ENCODE data around the gene HORMAD1. TPM values are rescaled to one million over a fixed set of nuclear protein-coding genes. Genes with fewer than 3 reads are reported as not detected.
"Not testable (repeated sequence)": the region's sequence is repeated elsewhere in the genome, so short reads cannot be mapped to it uniquely, and the experiment has no call there.

The HORMAD1 gene
- total RNA-seq, 1 donor = 0.43 TPM

DNA sequence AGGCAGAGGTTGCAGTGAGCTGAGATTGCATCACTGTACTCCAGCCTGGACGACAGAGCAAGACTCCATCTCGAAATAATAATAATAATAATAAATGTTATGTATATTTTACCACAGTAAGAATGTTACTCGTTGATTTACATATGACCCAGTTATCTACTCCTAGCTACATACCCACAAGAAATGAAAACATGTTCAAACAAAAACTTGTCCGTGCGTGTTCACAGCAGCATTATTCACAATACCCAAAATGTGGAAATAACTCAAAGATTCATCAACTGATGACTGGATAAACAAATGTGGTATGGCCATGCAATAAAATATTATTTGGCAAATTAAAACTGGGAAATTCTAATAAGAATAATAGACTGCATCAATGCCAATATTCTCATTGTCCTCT lies 59.5 kb downstream of the HORMAD1 start:
- TF ChIP-seq, protein P1, sequence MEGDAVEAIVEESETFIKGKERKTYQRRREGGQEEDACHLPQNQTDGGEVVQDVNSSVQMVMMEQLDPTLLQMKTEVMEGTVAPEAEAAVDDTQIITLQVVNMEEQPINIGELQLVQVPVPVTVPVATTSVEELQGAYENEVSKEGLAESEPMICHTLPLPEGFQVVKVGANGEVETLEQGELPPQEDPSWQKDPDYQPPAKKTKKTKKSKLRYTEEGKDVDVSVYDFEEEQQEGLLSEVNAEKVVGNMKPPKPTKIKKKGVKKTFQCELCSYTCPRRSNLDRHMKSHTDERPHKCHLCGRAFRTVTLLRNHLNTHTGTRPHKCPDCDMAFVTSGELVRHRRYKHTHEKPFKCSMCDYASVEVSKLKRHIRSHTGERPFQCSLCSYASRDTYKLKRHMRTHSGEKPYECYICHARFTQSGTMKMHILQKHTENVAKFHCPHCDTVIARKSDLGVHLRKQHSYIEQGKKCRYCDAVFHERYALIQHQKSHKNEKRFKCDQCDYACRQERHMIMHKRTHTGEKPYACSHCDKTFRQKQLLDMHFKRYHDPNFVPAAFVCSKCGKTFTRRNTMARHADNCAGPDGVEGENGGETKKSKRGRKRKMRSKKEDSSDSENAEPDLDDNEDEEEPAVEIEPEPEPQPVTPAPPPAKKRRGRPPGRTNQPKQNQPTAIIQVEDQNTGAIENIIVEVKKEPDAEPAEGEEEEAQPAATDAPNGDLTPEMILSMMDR (IDR thresholded peaks at IDR 0.05; ENCODE audit: insufficient read depth, low read depth, low read length) = no peak
- no peak overlapping the region for H3K4me3 ChIP-seq (ENCODE audit: low read depth, low read length)
- no peak for DNase-seq (ENCODE audit: low read depth)

DNA sequence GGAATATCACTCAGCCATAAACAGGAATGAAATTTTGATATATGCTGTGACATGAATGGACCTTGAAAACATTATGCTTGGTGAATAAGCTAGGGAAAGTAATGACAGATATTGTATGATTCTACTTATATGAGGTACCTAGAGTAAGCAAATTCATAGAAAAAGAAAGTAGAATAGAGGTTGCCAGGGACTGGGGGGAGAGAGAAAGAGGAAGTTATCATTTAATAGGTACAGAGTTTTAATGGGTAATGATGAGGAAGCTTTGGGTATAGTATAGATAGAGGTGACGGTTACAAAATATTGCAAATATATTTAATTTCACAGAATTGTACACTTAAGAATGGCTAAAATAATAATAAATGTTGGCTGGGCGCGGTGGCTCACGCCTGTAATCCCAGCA lies 60.1 kb downstream of the HORMAD1 start:
- no peak for DNase-seq (ENCODE audit: low read depth)
- TF ChIP-seq, protein P1 (IDR thresholded peaks at IDR 0.05; ENCODE audit: insufficient read depth, low read depth, low read length) = no peak
- H3K4me3 ChIP-seq (ENCODE audit: low read depth, low read length) = no peak overlapping the region

DNA sequence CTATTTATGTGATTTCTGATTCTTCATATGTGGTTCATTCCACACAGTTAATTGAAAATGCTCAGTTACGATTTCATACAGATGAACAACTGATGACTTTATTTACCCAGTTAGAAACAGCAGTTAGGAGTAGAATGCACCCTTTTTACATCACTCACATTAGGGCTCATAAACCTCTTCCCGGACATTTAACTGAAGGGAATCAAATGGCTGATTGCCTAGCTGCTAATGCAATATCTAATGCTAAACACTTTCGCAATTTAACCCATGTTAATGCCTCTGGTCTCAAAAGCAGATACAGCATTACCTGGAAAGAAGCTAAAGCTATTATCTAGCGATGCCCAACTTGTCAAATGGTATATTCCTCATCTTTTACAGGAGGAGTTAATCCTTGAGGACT lies 63.6 kb downstream of the HORMAD1 start:
- DNase-seq (ENCODE audit: low read depth); H3K4me3 ChIP-seq (ENCODE audit: low read depth, low read length): not testable (repeated sequence)

DNA sequence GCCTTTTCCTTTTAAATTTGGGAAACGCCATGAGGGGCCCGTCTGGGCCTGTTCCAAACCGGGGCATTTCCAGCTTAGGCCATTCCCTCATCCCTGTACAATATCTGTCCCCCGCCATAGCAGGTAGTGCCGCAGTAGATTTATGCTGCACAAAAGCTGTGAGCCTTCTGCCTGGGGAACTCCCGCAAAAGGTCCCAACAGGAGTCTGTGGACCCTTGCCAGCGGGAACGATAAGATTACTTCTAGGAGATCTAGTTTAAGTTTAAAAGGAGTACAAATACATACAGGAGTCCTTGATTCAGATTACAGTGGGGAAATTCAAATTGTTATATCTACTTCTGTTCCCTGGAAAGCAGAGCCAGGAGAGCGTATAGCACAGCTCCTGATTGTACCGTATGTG lies 66.1 kb downstream of the HORMAD1 start:
- DNase-seq (ENCODE audit: low read depth); H3K4me3 ChIP-seq (ENCODE audit: low read depth, low read length): not testable (repeated sequence)

DNA sequence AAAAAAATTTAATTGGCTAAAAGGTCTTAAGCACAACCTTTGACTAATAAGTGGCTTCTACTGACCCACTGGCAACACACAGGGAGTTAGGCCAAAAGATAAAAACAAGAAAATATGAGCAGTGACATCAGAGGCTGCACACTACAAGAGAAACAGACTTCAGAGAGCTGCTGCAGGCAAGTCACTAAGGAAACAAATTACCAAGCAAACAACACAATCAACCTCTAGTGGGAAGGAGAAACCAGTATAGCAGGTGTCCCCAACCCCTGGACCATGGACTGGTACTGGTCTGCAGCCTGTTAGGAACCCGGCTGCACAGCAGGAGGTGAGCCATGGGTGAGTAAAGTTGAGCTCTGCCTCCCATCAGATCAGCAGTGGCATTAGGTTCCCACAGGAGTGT lies 70.5 kb downstream of the HORMAD1 start:
- TF ChIP-seq, protein P1 (IDR thresholded peaks at IDR 0.05; ENCODE audit: insufficient read depth, low read depth, low read length) = no peak
- no peak overlapping the region for H3K4me3 ChIP-seq (ENCODE audit: low read depth, low read length)
- DNase-seq (ENCODE audit: low read depth) = no peak

DNA sequence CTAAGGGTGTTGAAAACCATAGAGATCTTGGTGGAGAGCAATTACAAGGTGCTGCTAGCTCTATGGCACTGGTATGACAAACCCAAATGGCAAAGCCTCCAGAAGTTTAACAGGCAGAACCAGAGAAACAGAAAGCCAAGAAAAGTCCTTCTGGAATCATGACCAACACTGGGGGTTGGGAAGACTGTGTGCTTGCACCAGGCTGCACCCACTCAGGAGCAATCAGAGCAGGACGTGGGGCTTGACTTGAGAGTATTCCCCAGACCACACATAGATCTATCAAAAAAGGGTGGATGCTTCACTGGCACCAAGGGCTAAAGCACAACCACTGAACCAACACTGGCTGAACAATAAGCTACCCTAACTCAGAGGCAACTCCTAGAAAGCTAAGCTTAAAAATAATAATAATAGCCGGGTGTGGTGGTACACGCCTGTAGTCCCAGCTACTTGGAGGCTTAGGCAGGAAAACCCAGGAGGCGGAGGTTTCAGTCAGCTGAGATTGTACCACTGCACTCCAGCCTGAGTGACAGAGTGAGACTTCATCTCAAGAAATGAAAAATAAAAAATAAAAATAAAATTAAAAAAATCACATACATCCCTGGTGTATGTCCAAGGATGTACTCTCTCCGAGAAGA lies 71.1 kb downstream of the HORMAD1 start:
- DNase-seq (ENCODE audit: low read depth) = no peak
- TF ChIP-seq, protein P1 (IDR thresholded peaks at IDR 0.05; ENCODE audit: insufficient read depth, low read depth, low read length) = no peak
- H3K4me3 ChIP-seq (ENCODE audit: low read depth, low read length) = no peak overlapping the region

Small RNA genes lying within 50 kb of the gene (small RNA-seq; reads per million reads assigned to genes)
- gene RNU6-1042P = not detected

Other genes starting within 250 kb of the HORMAD1 start
- gene TARS2, start 233.5 kb downstream of the HORMAD1 start, total RNA-seq = 17.3 and 18.4 TPM in 2 replicates
- 20.3 and 24.5 TPM in 2 replicates for gene ECM1, start 212.8 kb downstream of the HORMAD1 start, total RNA-seq
- 0.64 and 1.3 TPM in 2 replicates for gene FALEC, start 205.1 kb downstream of the HORMAD1 start, total RNA-seq
- 2.9 and 8.6 TPM in 2 replicates for gene ADAMTSL4, start 171.5 kb downstream of the HORMAD1 start, total RNA-seq
- gene MCL1, start 141.3 kb downstream of the HORMAD1 start, total RNA-seq = 218 and 272 TPM in 2 replicates
- 76.3 and 78.6 TPM in 2 replicates for gene ENSA, start 91.3 kb downstream of the HORMAD1 start, total RNA-seq
- 9.3 and 17.7 TPM in 2 replicates for gene GOLPH3L, start 23.7 kb downstream of the HORMAD1 start, total RNA-seq
- 4.7 and 7.4 TPM in 2 replicates for gene CTSS, start 44.9 kb upstream of the HORMAD1 start, total RNA-seq
- 137 and 139 TPM in 2 replicates for gene CTSK, start 87.4 kb upstream of the HORMAD1 start, total RNA-seq
- gene ARNT, start 155.7 kb upstream of the HORMAD1 start, total RNA-seq = 44.1 and 46.6 TPM in 2 replicates
- not detected in 2 replicates for gene CTXND2, start 166.2 kb upstream of the HORMAD1 start, total RNA-seq
- 26.1 and 34.1 TPM in 2 replicates for gene SETDB1, start 205.5 kb upstream of the HORMAD1 start, total RNA-seq

Measured in fibroblast of villous mesenchyme (primary cell).